Activated CD8-positive, alpha-beta T cell treated with anti-CD3 and anti-CD28 coated beads, Interleukin-2, amount 10 ng/mL, durations not matched to agents 7 days and 5 days (primary cell): ENCODE data around the gene WDR81. TPM values are rescaled to one million over a fixed set of nuclear protein-coding genes. Genes with fewer than 3 reads are reported as not detected.
A peak's percentile ranks its signal among the peaks of the same experiment; 100 is the strongest.
"Not testable (repeated sequence)": the region's sequence is repeated elsewhere in the genome, so short reads cannot be mapped to it uniquely, and the experiment has no call there.

Experiments used
- ATAC-seq: fragments of 150-1000 bp; cut with Tn5 transposase; one replicate; pipeline ENCODE4 v1.10.0; 2021; ENCODE audit warnings: moderate library complexity
- CTCF ChIA-PET: fragments of 350-600 bp; sonication (Branson Sonifier 250); formaldehyde crosslinking; loops from one replicate; lab custom pipeline; 2021; ENCODE audit warnings: antibody characterized with exemption; lab: Charles Lee
- POLR2A ChIA-PET: fragments of 350-600 bp; sonication (Branson Sonifier 250); formaldehyde crosslinking; loops from one replicate; lab custom pipeline; 2021; ENCODE audit warnings: antibody characterized with exemption; lab: Charles Lee
- DNase-seq: peaks from one replicate; pipeline ENCODE4 v3.0.0-alpha.2; 2020
- H3K27ac Mint-ChIP-seq: one replicate; pipeline ENCODE4 v1.8.0; 2021; ENCODE audit warnings: mild to moderate bottlenecking, mixed read lengths
- H3K27me3 Mint-ChIP-seq: one replicate; pipeline ENCODE4 v1.8.0; 2021; ENCODE audit warnings: low read depth, mixed read lengths
- H3K36me3 Mint-ChIP-seq: one replicate; pipeline ENCODE4 v1.8.0; 2021; ENCODE audit warnings: low read depth, mixed read lengths
- H3K4me1 Mint-ChIP-seq: one replicate; pipeline ENCODE4 v1.8.0; 2021; ENCODE audit warnings: low read depth, mixed read lengths
- H3K4me3 Mint-ChIP-seq: one replicate; pipeline ENCODE4 v1.8.0; 2021; ENCODE audit warnings: mild to moderate bottlenecking, mixed read lengths
- H3K9me3 Mint-ChIP-seq: one replicate; pipeline ENCODE4 v1.8.0; 2022; ENCODE audit warnings: mixed read lengths; ENCODE audit not compliant: insufficient read depth
- total RNA-seq, 2 experiments: library from RNA; stranded (reverse); gene quantifications; one replicate each; pipeline ENCODE4 v1.2.3, GENCODE V29; 2021

Gene WDR81
- total RNA-seq, 2 experiments from 2014 or later, result 29.4 to 30.8 TPM

GRCh38 chr17:1713878-1714426, 10.6 kb upstream of the WDR81 start:
- DNase-seq, result no peak
- POLR2A ChIA-PET, result interaction anchor here (0.6 kb wide), 1 partner anchor 9 kb away, joined by 4 read pairs; no protein-coding TSS in a partner anchor
- Mint-ChIP-seq H3K4me3 (peak overlapping the region; percentile 34), H3K27me3 (peaks cover 15% of the 10 kb centered on the region), H3K4me1 (peaks cover 41% of the 10 kb centered on the region), H3K36me3 (peaks cover 11% of the 10 kb centered on the region), H3K27ac (no peak overlapping the region), H3K9me3 (no peaks in the 10 kb centered on the region)
- CTCF ChIA-PET, result interaction anchor here (1.1 to 2.6 kb wide), 4 partner anchors 41 to 157 kb away, joined by 3 to 10 read pairs (median 4); no protein-coding TSS in a partner anchor
- ATAC-seq, result no peak

GRCh38 chr17:1714427-1714979, 10.0 kb upstream of the WDR81 start:
- POLR2A ChIA-PET, result interaction anchor here (0.6 to 0.7 kb wide), 2 partner anchors 9 to 199 kb away, joined by 3 to 4 read pairs; no protein-coding TSS in a partner anchor

GRCh38 chr17:1714980-1715802, 9.3 kb upstream of the WDR81 start:
- Mint-ChIP-seq H3K27ac (peak overlapping the region; percentile 52), H3K4me1 (peaks cover 41% of the 10 kb centered on the region), H3K9me3 (no peaks in the 10 kb centered on the region), H3K27me3 (peaks cover 15% of the 10 kb centered on the region), H3K4me3 (peak overlapping the region; percentile 95), H3K36me3 (peaks cover 11% of the 10 kb centered on the region)
- ATAC-seq (no peak), DNase-seq (peak; percentile 58)
- ChIA-PET CTCF (interaction anchor here (1.3 to 2.6 kb wide), 3 partner anchors 46 to 155 kb away, joined by 5 to 16 read pairs (median 10); no protein-coding TSS in a partner anchor), POLR2A (interaction anchor here (0.7 to 3.0 kb wide), 4 partner anchors 10 to 200 kb away, joined by 3 to 16 read pairs (median 9); partner anchors contain the start of genes RPA1, SMYD4 and WDR81)

More at GRCh38 chr17:1714427-1714979, 10.0 kb upstream of the WDR81 start:
- H3K27me3 Mint-ChIP-seq, result peaks cover 15% of the 10 kb centered on the region
- H3K27ac Mint-ChIP-seq, result no peak overlapping the region
- peaks cover 11% of the 10 kb centered on the region for H3K36me3 Mint-ChIP-seq
- no peak for ATAC-seq
- no peaks in the 10 kb centered on the region for H3K9me3 Mint-ChIP-seq
- peaks cover 41% of the 10 kb centered on the region for H3K4me1 Mint-ChIP-seq
- CTCF ChIA-PET, result interaction anchor here (1.1 to 2.6 kb wide), 2 partner anchors 45 to 109 kb away, joined by 3 to 10 read pairs; no protein-coding TSS in a partner anchor
- H3K4me3 Mint-ChIP-seq, result peak overlapping the region; percentile 95
- no peak for DNase-seq

GRCh38 chr17:1715803-1716075, 8.8 kb upstream of the WDR81 start:
- POLR2A ChIA-PET, result interaction anchor here (1.0 to 3.0 kb wide), 3 partner anchors 9 to 114 kb away, joined by 5 to 16 read pairs (median 13); partner anchors contain the start of genes RPA1, SMYD4 and WDR81
- Mint-ChIP-seq H3K4me3 (peak overlapping the region; percentile 95), H3K36me3 (peaks cover 11% of the 10 kb centered on the region), H3K4me1 (peaks cover 39% of the 10 kb centered on the region), H3K27me3 (peaks cover 9% of the 10 kb centered on the region), H3K9me3 (no peaks in the 10 kb centered on the region), H3K27ac (peak overlapping the region; percentile 85)
- CTCF ChIA-PET, result interaction anchor here (1.0 to 2.3 kb wide), 5 partner anchors 67 to 339 kb away, joined by 3 to 18 read pairs (median 8); partner anchors contain the start of genes HIC1, RILP and SMYD4
- ATAC-seq, result no peak
- DNase-seq, result no peak

GRCh38 chr17:1716076-1716911, 8.2 kb upstream of the WDR81 start:
- ATAC-seq (peak; percentile 86), DNase-seq (peak; percentile 100)
- Mint-ChIP-seq H3K4me3 (peak overlapping the region; percentile 95), H3K27ac (peak overlapping the region; percentile 95), H3K4me1 (peaks cover 37% of the 10 kb centered on the region), H3K27me3 (peaks cover 6% of the 10 kb centered on the region), H3K9me3 (no peaks in the 10 kb centered on the region), H3K36me3 (peaks cover 11% of the 10 kb centered on the region)
- ChIA-PET CTCF (interaction anchor here (0.6 to 2.3 kb wide), 22 partner anchors 9 to 529 kb away, joined by 3 to 18 read pairs (median 5); partner anchors contain the start of genes HIC1, RILP, SERPINF1 and SMYD4), POLR2A (interaction anchor here (0.5 to 3.0 kb wide), 16 partner anchors 9 to 532 kb away, joined by 3 to 16 read pairs (median 4); partner anchors contain the start of genes HIC1, PRPF8, RPA1 and SMYD4)

- Mint-ChIP-seq H3K9me3 (no peaks in the 10 kb centered on the region), H3K4me3 (peak overlapping the region; percentile 95), H3K27me3 (peaks cover under 1% of the 10 kb centered on the region), H3K36me3 (peaks cover 6% of the 10 kb centered on the region), H3K4me1 (peaks cover 37% of the 10 kb centered on the region), H3K27ac (peak overlapping the region; percentile 95)
- CTCF ChIA-PET, result interaction anchor here (0.8 to 2.3 kb wide), 24 partner anchors 8 to 528 kb away, joined by 3 to 18 read pairs (median 5); partner anchors contain the start of genes HIC1, RILP and SERPINF1
- ATAC-seq (peak; percentile 67), DNase-seq (peak; percentile 96)
- POLR2A ChIA-PET, result interaction anchor here (0.6 to 3.0 kb wide), 16 partner anchors 8 to 338 kb away, joined by 3 to 16 read pairs (median 4); partner anchors contain the start of genes HIC1, PRPF8, RPA1 and SMYD4
These were observed 7.4 kb upstream of the WDR81 start for GRCh38 chr17:1716912-1717695.

- ATAC-seq (no peak), DNase-seq (no peak)
- H3K4me1 Mint-ChIP-seq, result peaks cover 51% of the 10 kb centered on the region
- CTCF ChIA-PET, result interaction anchor here (0.7 to 7.0 kb wide), 7 partner anchors 19 to 158 kb away, joined by 3 to 44 read pairs (median 4); partner anchors contain the start of gene RILP
- H3K27ac Mint-ChIP-seq, result peak overlapping the region; percentile 68
- POLR2A ChIA-PET, result interaction anchor here (1.1 kb wide), 1 partner anchor 111 kb away, joined by 3 read pairs; the partner anchor contains the start of genes RPA1 and SMYD4
- H3K27me3 Mint-ChIP-seq, result no peaks in the 10 kb centered on the region
- peak overlapping the region; percentile 95 for H3K4me3 Mint-ChIP-seq
- H3K36me3 Mint-ChIP-seq, result peaks cover 2% of the 10 kb centered on the region
- H3K9me3 Mint-ChIP-seq, result no peaks in the 10 kb centered on the region
These were observed 5.9 kb upstream of the WDR81 start for GRCh38 chr17:1718362-1719165.

- no peaks in the 10 kb centered on the region for H3K9me3 Mint-ChIP-seq
- CTCF ChIA-PET, result interaction anchor here (0.6 to 7.0 kb wide), 41 partner anchors 8 to 617 kb away, joined by 3 to 44 read pairs (median 4); partner anchors contain the start of genes HIC1, PRPF8, RILP and RPA1
- peaks cover 57% of the 10 kb centered on the region for H3K4me1 Mint-ChIP-seq
- POLR2A ChIA-PET, result interaction anchor here (0.9 to 1.9 kb wide), 3 partner anchors 43 to 160 kb away, joined by 3 to 8 read pairs (median 4); partner anchors contain the start of genes RPA1 and SMYD4
- H3K27ac Mint-ChIP-seq, result no peak overlapping the region
- DNase-seq (peak; percentile 83), ATAC-seq (no peak)
- H3K36me3 Mint-ChIP-seq, result peaks cover 5% of the 10 kb centered on the region
- no peak overlapping the region for H3K4me3 Mint-ChIP-seq
- H3K27me3 Mint-ChIP-seq, result no peaks in the 10 kb centered on the region
These were observed 3.6 kb upstream of the WDR81 start for GRCh38 chr17:1720856-1721386.

GRCh38 chr17:1722022-1722421, 2.5 kb upstream of the WDR81 start:
- ATAC-seq, H3K36me3 Mint-ChIP-seq, H3K4me3 Mint-ChIP-seq, H3K9me3 Mint-ChIP-seq, H3K27me3 Mint-ChIP-seq, DNase-seq: not testable (repeated sequence)
- CTCF ChIA-PET, result interaction anchor here (1.0 to 7.0 kb wide), 20 partner anchors 9 to 187 kb away, joined by 3 to 44 read pairs (median 8); partner anchors contain the start of genes RPA1 and SMYD4
- H3K4me1 Mint-ChIP-seq, result peaks cover 54% of the 10 kb centered on the region
- H3K27ac Mint-ChIP-seq, result peak overlapping the region; percentile 95
- POLR2A ChIA-PET, result interaction anchor here (1.9 kb wide), 1 partner anchor 108 kb away, joined by 8 read pairs; the partner anchor contains the start of genes RPA1 and SMYD4
